H7 (cell line): ENCODE measurements around the gene FHL1. TPM values are rescaled to one million over a fixed set of nuclear protein-coding genes. Genes with fewer than 3 reads are reported as not detected.

Experiments used
- DNase-seq: peaks from one replicate; pipeline ENCODE4 v3.0.0; 2012
- H3K27me3 ChIP-seq: 2 replicates; pipeline ENCODE4 v1.6.0; 2011; ENCODE audit warnings: mild to moderate bottlenecking, low read length; ENCODE audit not compliant: control insufficient read depth, insufficient read depth
- H3K36me3 ChIP-seq: replicated peaks from 2 replicates; pipeline ENCODE4 v1.5.1; 2011; ENCODE audit warnings: low read length; ENCODE audit not compliant: control insufficient read depth, insufficient read depth
- H3K4me3 ChIP-seq: 2 replicates; pipeline ENCODE4 v1.5.1; 2011; ENCODE audit warnings: low read depth, mild to moderate bottlenecking, control low read depth, low read length, moderate library complexity; ENCODE audit not compliant: insufficient read depth
- total RNA-seq: library from RNA; depleted of rRNA; stranded (reverse); fragments of >200 nt; shearing (Covaris generic); gene quantifications from 2 replicates; pipeline ENCODE4 v1.2.3, GENCODE V29; 2014

The FHL1 gene
- total RNA-seq, 1 experiment from 2014 or later: 11.4 TPM

- no peaks in the 10 kb centered on the region for H3K36me3 ChIP-seq
- no peak for DNase-seq
- no peaks in the 10 kb centered on the region for H3K27me3 ChIP-seq
- no peak overlapping the region for H3K4me3 ChIP-seq
These were observed 38.7 kb downstream of the FHL1 start for GRCh38 chrX:136186023-136186413.

- Histone ChIP-seq H3K36me3 (no peaks in the 10 kb centered on the region), H3K4me3 (no peak overlapping the region), H3K27me3 (no peaks in the 10 kb centered on the region)
- DNase-seq: no peak
These were observed 41.9 kb downstream of the FHL1 start for GRCh38 chrX:136189222-136189621.

GRCh38 chrX:136190038-136190713, 42.8 kb downstream of the FHL1 start:
- H3K27me3 ChIP-seq: no peaks in the 10 kb centered on the region
- DNase-seq: no peak
- H3K4me3 ChIP-seq: no peak overlapping the region
- H3K36me3 ChIP-seq: no peaks in the 10 kb centered on the region

DNA sequence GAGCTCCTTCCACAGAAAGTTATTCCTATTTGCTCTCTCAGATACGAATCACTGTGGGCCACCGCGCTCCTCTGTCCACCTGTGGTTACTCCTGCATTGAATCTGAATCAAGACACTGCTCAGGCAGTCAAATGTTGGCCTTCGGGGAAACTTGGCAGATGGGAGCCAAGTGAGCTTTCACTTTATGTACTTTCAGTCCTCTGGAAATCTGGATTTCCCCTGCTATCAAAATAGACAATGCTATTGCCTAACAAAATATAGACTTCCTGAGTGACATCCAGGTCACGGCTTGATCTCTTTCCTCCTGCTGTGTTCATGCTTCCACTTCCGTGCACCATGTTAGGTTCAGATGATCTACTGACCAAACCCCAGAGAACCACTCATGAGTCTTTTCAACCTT, 43.8 kb downstream of the FHL1 start:
- Histone ChIP-seq H3K4me3 (no peak overlapping the region), H3K27me3 (no peaks in the 10 kb centered on the region), H3K36me3 (no peaks in the 10 kb centered on the region)
- DNase-seq: no peak

GRCh38 chrX:136192135-136192534, 44.8 kb downstream of the FHL1 start:
- Histone ChIP-seq H3K36me3 (no peaks in the 10 kb centered on the region), H3K27me3 (no peaks in the 10 kb centered on the region), H3K4me3 (no peak overlapping the region)
- no peak for DNase-seq

GRCh38 chrX:136192839-136193414, 45.6 kb downstream of the FHL1 start:
- DNase-seq: no peak
- Histone ChIP-seq H3K36me3 (no peaks in the 10 kb centered on the region), H3K27me3 (no peaks in the 10 kb centered on the region), H3K4me3 (no peak overlapping the region)

GRCh38 chrX:136193771-136194170, 46.4 kb downstream of the FHL1 start:
- Histone ChIP-seq H3K27me3 (no peaks in the 10 kb centered on the region), H3K36me3 (no peaks in the 10 kb centered on the region), H3K4me3 (no peak overlapping the region)
- DNase-seq: no peak

DNA sequence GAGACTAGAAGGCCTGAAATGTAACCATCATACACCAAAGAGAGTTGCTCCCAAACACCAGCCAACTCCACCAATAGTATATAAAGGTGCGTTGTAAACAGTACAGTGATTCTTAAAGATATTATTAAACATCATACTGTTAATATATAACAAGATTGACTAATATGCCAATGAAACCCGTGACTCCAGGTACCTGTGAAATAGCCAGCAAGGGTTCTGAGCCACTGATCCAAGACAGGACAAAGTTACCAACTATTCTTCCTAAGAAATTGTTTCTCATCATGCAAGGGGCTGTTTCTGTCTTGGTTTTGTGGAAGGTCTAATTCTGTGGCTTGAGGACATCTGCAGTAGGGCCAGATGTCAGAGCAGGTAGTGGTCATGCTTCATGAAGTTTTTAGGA, 47.2 kb downstream of the FHL1 start:
- no peaks in the 10 kb centered on the region for H3K27me3 ChIP-seq
- H3K4me3 ChIP-seq: no peak overlapping the region
- no peak for DNase-seq
- H3K36me3 ChIP-seq: no peaks in the 10 kb centered on the region

GRCh38 chrX:136195247-136195646, 47.9 kb downstream of the FHL1 start:
- no peaks in the 10 kb centered on the region for H3K27me3 ChIP-seq
- no peak overlapping the region for H3K4me3 ChIP-seq
- H3K36me3 ChIP-seq: no peaks in the 10 kb centered on the region
- no peak for DNase-seq

DNA sequence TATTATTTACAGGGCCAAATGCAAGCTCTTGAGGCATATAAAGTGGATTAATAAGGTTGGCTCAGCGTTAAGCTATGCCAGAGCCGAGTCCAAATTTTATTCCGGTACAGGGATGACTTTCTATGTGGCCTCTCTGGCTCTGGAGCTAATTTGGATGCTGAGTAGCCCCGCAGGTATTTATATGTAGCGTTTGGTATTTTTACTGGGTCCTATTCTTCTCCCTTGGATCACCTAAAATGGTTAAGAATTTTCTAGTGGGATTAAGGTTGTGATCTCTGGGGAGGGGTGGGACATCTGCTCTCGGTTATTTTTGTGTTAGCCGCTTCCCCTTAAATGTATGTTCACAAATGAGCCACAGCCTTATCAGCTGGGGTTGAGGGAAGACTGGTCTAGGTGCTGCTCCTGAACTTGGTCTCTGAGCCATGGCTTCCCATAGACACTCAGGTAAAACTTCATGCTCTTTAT, 49.4 kb downstream of the FHL1 start:
- H3K36me3 ChIP-seq: no peaks in the 10 kb centered on the region
- DNase-seq: no peak
- no peak overlapping the region for H3K4me3 ChIP-seq
- no peaks in the 10 kb centered on the region for H3K27me3 ChIP-seq

GRCh38 chrX:136198010-136198409, 50.7 kb downstream of the FHL1 start:
- Histone ChIP-seq H3K36me3 (no peaks in the 10 kb centered on the region), H3K4me3 (no peak overlapping the region), H3K27me3 (no peaks in the 10 kb centered on the region)
- DNase-seq: no peak

GRCh38 chrX:136198678-136199243, 51.4 kb downstream of the FHL1 start:
- Histone ChIP-seq H3K27me3 (no peaks in the 10 kb centered on the region), H3K4me3 (no peak overlapping the region), H3K36me3 (no peaks in the 10 kb centered on the region)
- DNase-seq: no peak

- H3K36me3 ChIP-seq: no peaks in the 10 kb centered on the region
- H3K4me3 ChIP-seq: no peak overlapping the region
- DNase-seq: no peak
- H3K27me3 ChIP-seq: no peaks in the 10 kb centered on the region
These were observed 52.0 kb downstream of the FHL1 start for GRCh38 chrX:136199365-136199764.

GRCh38 chrX:136200466-136200865, 53.1 kb downstream of the FHL1 start:
- Histone ChIP-seq H3K36me3 (no peaks in the 10 kb centered on the region), H3K4me3 (no peak overlapping the region), H3K27me3 (no peaks in the 10 kb centered on the region)
- no peak for DNase-seq

GRCh38 chrX:136201601-136202000, 54.3 kb downstream of the FHL1 start:
- DNase-seq: no peak
- no peak overlapping the region for H3K4me3 ChIP-seq
- H3K36me3 ChIP-seq: no peaks in the 10 kb centered on the region
- no peaks in the 10 kb centered on the region for H3K27me3 ChIP-seq
